Measurements from ENCODE around the gene NIT2. TPM values are rescaled to one million over a fixed set of nuclear protein-coding genes. Genes with fewer than 3 reads are reported as not detected.

Gene NIT2
- polyA plus RNA-seq, 1 donor from 2014 or later: 17.2 TPM

- no peaks in the 10 kb centered on the region for H3F3A ChIP-seq (ENCODE audit: insufficient read depth, low read length, poor library complexity, severe bottlenecking)
- H3K27ac ChIP-seq (ENCODE audit: low read length): peak overlapping the region; percentile 23
- TF ChIP-seq RAD21 (conservative IDR thresholded peaks at IDR 0.05): no peak
- no peak for TF ChIP-seq MXI1 (conservative IDR thresholded peaks at IDR 0.05; ENCODE audit: poor library complexity, severe bottlenecking)
- peak; percentile 18 for TF ChIP-seq EP300 (conservative IDR thresholded peaks at IDR 0.05; ENCODE audit: poor library complexity, severe bottlenecking)
- no peak for TF ChIP-seq POLR2AphosphoS5 (IDR thresholded peaks at IDR 0.05)
- H3K27me3 ChIP-seq (ENCODE audit: insufficient read depth, low read depth, low read length): no peaks in the 10 kb centered on the region
- H3K4me2 ChIP-seq (ENCODE audit: low read length): no peak overlapping the region
- H3K36me3 ChIP-seq (ENCODE audit: insufficient read depth, low read length): no peaks in the 10 kb centered on the region
- H3K9me2 ChIP-seq (ENCODE audit: insufficient read depth, low read length): no peaks in the 10 kb centered on the region
- H3K4me3 ChIP-seq (ENCODE audit: low read length): peak overlapping the region; percentile 6
- no peak overlapping the region for H3K9ac ChIP-seq (ENCODE audit: low read length)
- H3K79me2 ChIP-seq (replicated peaks; ENCODE audit: insufficient read depth, low read length): peaks cover 24% of the 10 kb centered on the region
- no peaks in the 10 kb centered on the region for H3K9me3 ChIP-seq (ENCODE audit: low read length)
- H4K20me1 ChIP-seq (ENCODE audit: insufficient read depth): no peaks in the 10 kb centered on the region
- no peak overlapping the region for H2AFZ ChIP-seq (ENCODE audit: low read depth, low read length)
These were observed 72.6 kb downstream of the NIT2 start for GRCh38 chr3:100407164-100407563.

- H3K9ac ChIP-seq (ENCODE audit: low read length): no peak overlapping the region
- no peaks in the 10 kb centered on the region for H3K36me3 ChIP-seq (ENCODE audit: insufficient read depth, low read length)
- no peak for TF ChIP-seq EZH2 (IDR thresholded peaks at IDR 0.05; ENCODE audit: borderline replicate concordance, insufficient read depth, low read length, poor library complexity, severe bottlenecking)
- no peak for TF ChIP-seq MXI1 (conservative IDR thresholded peaks at IDR 0.05; ENCODE audit: poor library complexity, severe bottlenecking)
- no peak for TF ChIP-seq SMC3 (conservative IDR thresholded peaks at IDR 0.05; ENCODE audit: poor library complexity)
- TF ChIP-seq EP300 (conservative IDR thresholded peaks at IDR 0.05; ENCODE audit: poor library complexity, severe bottlenecking): no peak
- TF ChIP-seq, protein P1, sequence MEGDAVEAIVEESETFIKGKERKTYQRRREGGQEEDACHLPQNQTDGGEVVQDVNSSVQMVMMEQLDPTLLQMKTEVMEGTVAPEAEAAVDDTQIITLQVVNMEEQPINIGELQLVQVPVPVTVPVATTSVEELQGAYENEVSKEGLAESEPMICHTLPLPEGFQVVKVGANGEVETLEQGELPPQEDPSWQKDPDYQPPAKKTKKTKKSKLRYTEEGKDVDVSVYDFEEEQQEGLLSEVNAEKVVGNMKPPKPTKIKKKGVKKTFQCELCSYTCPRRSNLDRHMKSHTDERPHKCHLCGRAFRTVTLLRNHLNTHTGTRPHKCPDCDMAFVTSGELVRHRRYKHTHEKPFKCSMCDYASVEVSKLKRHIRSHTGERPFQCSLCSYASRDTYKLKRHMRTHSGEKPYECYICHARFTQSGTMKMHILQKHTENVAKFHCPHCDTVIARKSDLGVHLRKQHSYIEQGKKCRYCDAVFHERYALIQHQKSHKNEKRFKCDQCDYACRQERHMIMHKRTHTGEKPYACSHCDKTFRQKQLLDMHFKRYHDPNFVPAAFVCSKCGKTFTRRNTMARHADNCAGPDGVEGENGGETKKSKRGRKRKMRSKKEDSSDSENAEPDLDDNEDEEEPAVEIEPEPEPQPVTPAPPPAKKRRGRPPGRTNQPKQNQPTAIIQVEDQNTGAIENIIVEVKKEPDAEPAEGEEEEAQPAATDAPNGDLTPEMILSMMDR (IDR thresholded peaks at IDR 0.05; ENCODE audit: poor library complexity, severe bottlenecking): no peak
- no peak for TF ChIP-seq RAD21 (conservative IDR thresholded peaks at IDR 0.05)
- H3K79me2 ChIP-seq (replicated peaks; ENCODE audit: insufficient read depth, low read length): peaks cover 19% of the 10 kb centered on the region
- H3K4me2 ChIP-seq (ENCODE audit: low read length): no peak overlapping the region
- H3K9me2 ChIP-seq (ENCODE audit: insufficient read depth, low read length): no peaks in the 10 kb centered on the region
- no peak overlapping the region for H3K4me3 ChIP-seq (ENCODE audit: low read length)
- peak overlapping the region; percentile 23 for H3K27ac ChIP-seq (ENCODE audit: low read length)
- H3K9me3 ChIP-seq (ENCODE audit: low read length): no peaks in the 10 kb centered on the region
- H2AFZ ChIP-seq (ENCODE audit: low read depth, low read length): no peak overlapping the region
- H3K27me3 ChIP-seq (ENCODE audit: insufficient read depth, low read depth, low read length): no peaks in the 10 kb centered on the region
- no peaks in the 10 kb centered on the region for H4K20me1 ChIP-seq (ENCODE audit: insufficient read depth)
- no peaks in the 10 kb centered on the region for H3F3A ChIP-seq (ENCODE audit: insufficient read depth, low read length, poor library complexity, severe bottlenecking)
These were observed 73.5 kb downstream of the NIT2 start for GRCh38 chr3:100407977-100408532.

Other genes starting within 250 kb of the NIT2 start
- 0.27 and 0.36 TPM in 2 replicates for gene FILIP1L, start 220.3 kb upstream of the NIT2 start, polyA plus RNA-seq
- 39.1 and 51.3 TPM in 2 replicates for gene TBC1D23, start 73.8 kb upstream of the NIT2 start, polyA plus RNA-seq
- gene TOMM70, start 66.3 kb downstream of the NIT2 start, polyA plus RNA-seq: 93.7 and 110 TPM in 2 replicates
- gene LNP1, start 66.8 kb downstream of the NIT2 start, polyA plus RNA-seq: 19.2 and 19.7 TPM in 2 replicates
- 2.4 and 4.1 TPM in 2 replicates for gene TMEM45A, start 157.9 kb downstream of the NIT2 start, polyA plus RNA-seq